ENCODE measurements around the gene TMEM184B. TPM values are rescaled to one million over a fixed set of nuclear protein-coding genes. Genes with fewer than 3 reads are reported as not detected.

TMEM184B gene
- total RNA-seq, 1 donor from 2014 or later, result 42.6 TPM

- TF ChIP-seq CTCF (IDR thresholded peaks at IDR 0.05; ENCODE audit: insufficient read depth, low read length, poor library complexity, severe bottlenecking), result no peak
- Histone ChIP-seq H3K4me3 (ENCODE audit: low read depth, low read length) (no peak overlapping the region), H3K27me3 (ENCODE audit: control insufficient read depth, insufficient read depth, low read length) (no peaks in the 10 kb centered on the region), H3K36me3 (ENCODE audit: control insufficient read depth, insufficient read depth, low read length) (peaks cover 11% of the 10 kb centered on the region)
- DNase-seq (ENCODE audit: low read depth), result no peak
These were observed 30.1 kb upstream of the TMEM184B start for GRCh38 chr22:38302906-38303305.

- no peak for TF ChIP-seq CTCF (IDR thresholded peaks at IDR 0.05; ENCODE audit: insufficient read depth, low read length, poor library complexity, severe bottlenecking)
These were observed 28.1 kb upstream of the TMEM184B start for GRCh38 chr22:38300946-38301345.

GRCh38 chr22:38300197-38300945 lies 27.6 kb upstream of the TMEM184B start:
- Histone ChIP-seq H3K4me3 (ENCODE audit: low read depth, low read length) (no peak overlapping the region), H3K36me3 (ENCODE audit: control insufficient read depth, insufficient read depth, low read length) (peaks cover 18% of the 10 kb centered on the region), H3K27me3 (ENCODE audit: control insufficient read depth, insufficient read depth, low read length) (no peaks in the 10 kb centered on the region)
- no peak for DNase-seq (ENCODE audit: low read depth)
- no peak for TF ChIP-seq CTCF (IDR thresholded peaks at IDR 0.05; ENCODE audit: insufficient read depth, low read length, poor library complexity, severe bottlenecking)

More at GRCh38 chr22:38300946-38301345, 28.1 kb upstream of the TMEM184B start:
- Histone ChIP-seq H3K4me3 (ENCODE audit: low read depth, low read length) (no peak overlapping the region), H3K36me3 (ENCODE audit: control insufficient read depth, insufficient read depth, low read length) (peaks cover 17% of the 10 kb centered on the region), H3K27me3 (ENCODE audit: control insufficient read depth, insufficient read depth, low read length) (no peaks in the 10 kb centered on the region)
- no peak for DNase-seq (ENCODE audit: low read depth)

- Histone ChIP-seq H3K4me3 (ENCODE audit: low read depth, low read length) (no peak overlapping the region), H3K36me3 (ENCODE audit: control insufficient read depth, insufficient read depth, low read length) (peaks cover 18% of the 10 kb centered on the region), H3K27me3 (ENCODE audit: control insufficient read depth, insufficient read depth, low read length) (no peaks in the 10 kb centered on the region)
- no peak for TF ChIP-seq CTCF (IDR thresholded peaks at IDR 0.05; ENCODE audit: insufficient read depth, low read length, poor library complexity, severe bottlenecking)
- no peak for DNase-seq (ENCODE audit: low read depth)
These were observed 26.9 kb upstream of the TMEM184B start for GRCh38 chr22:38299770-38300102.

- Histone ChIP-seq H3K27me3 (ENCODE audit: control insufficient read depth, insufficient read depth, low read length) (no peaks in the 10 kb centered on the region), H3K4me3 (ENCODE audit: low read depth, low read length) (no peak overlapping the region), H3K36me3 (ENCODE audit: control insufficient read depth, insufficient read depth, low read length) (peaks cover 16% of the 10 kb centered on the region)
- peak; percentile 96 for DNase-seq (ENCODE audit: low read depth)
- peak; percentile 67 for TF ChIP-seq CTCF (IDR thresholded peaks at IDR 0.05; ENCODE audit: insufficient read depth, low read length, poor library complexity, severe bottlenecking)
These were observed 25.6 kb upstream of the TMEM184B start for GRCh38 chr22:38298312-38299005.
